HepG2 (cell line): ENCODE measurements around the gene ASCC3. TPM values are rescaled to one million over a fixed set of nuclear protein-coding genes. Genes with fewer than 3 reads are reported as not detected.

ENCODE experiments used
- ATAC-seq: fragments of 200-7000 bp; cut with Tn5 transposase; 3 replicates; pipeline ENCODE4 v1.9.1; 2020; ENCODE audit warnings: mild to moderate bottlenecking, moderate library complexity
- BruUV-seq: library from RNA; stranded (reverse); fragments of 400-500 nt; replicated peaks from 2 replicates; lab custom pipeline; 2021; lab: Mats Ljungman, UMichigan
- CTCF ChIA-PET: fragments of 300-600 bp; formaldehyde crosslinking; extraction: SDS; loops from one replicate; lab custom pipeline; 2021; ENCODE audit warnings: low total read pairs, inconsistent platforms, low intra/inter-chr PET ratio; lab: Yijun Ruan, JAX
- POLR2A ChIA-PET: fragments of 350-600 bp; sonication (Branson Sonifier 250); formaldehyde crosslinking; loops from one replicate; lab custom pipeline; 2020; ENCODE audit warnings: antibody characterized with exemption, inconsistent platforms; lab: Yijun Ruan, JAX
- DNase-seq: peaks from one replicate; pipeline ENCODE4 v3.0.0-alpha.2; 2015; ENCODE audit warnings: low spot score
- FAIRE-seq: peaks from 3 replicates; lab custom pipeline; 2011; peaks lifted over from hg19 to GRCh38; lab: Jason Lieb, UNC
- H2AFZ ChIP-seq: one replicate; pipeline ENCODE4 v1.6.1; 2011; ENCODE audit warnings: low read length, inconsistent platforms
- H3K27ac ChIP-seq: fragments of 300-600 bp; 3 replicates; pipeline ENCODE4 v1.8.0; 2011; ENCODE audit warnings: mixed run types, mild to moderate bottlenecking, mixed read lengths, low read length, inconsistent platforms; ENCODE audit not compliant: insufficient read depth; ENCODE audit errors: extremely low read length
- H3K27me3 ChIP-seq, 2 experiments: fragments of 200-600 bp in 1 of 2; 2 replicates in 1 of 2; 3 replicates in 1 of 2; pipeline versions ENCODE4 v1.6.0 to v1.8.0; 2011; ENCODE audit warnings: low read length in 2 of 2, mild to moderate bottlenecking in 2 of 2, moderate library complexity in 2 of 2, inconsistent platforms in 1 of 2; ENCODE audit not compliant: insufficient read depth in 2 of 2, control insufficient read depth in 1 of 2
- H3K36me3 ChIP-seq, 2 experiments: fragments of 200-600 bp in 1 of 2; replicated peaks in 1 of 2; 2 replicates in 1 of 2; 3 replicates in 1 of 2; pipeline versions ENCODE4 v1.5.1 to v1.8.0; 2011; ENCODE audit warnings: low read length in 2 of 2, inconsistent platforms in 1 of 2; ENCODE audit not compliant: insufficient read depth in 2 of 2, control insufficient read depth in 1 of 2
- H3K4me1 ChIP-seq: 2 replicates; pipeline ENCODE4 v1.5.1; 2012; ENCODE audit warnings: low read length, inconsistent platforms; ENCODE audit not compliant: insufficient read depth
- H3K4me2 ChIP-seq: 2 replicates; pipeline ENCODE4 v1.6.0; 2011; ENCODE audit warnings: low read depth, low read length, inconsistent platforms
- H3K4me3 ChIP-seq, 3 experiments: fragments of 200-600 bp in 1 of 3; sonication (generic), shearing (Covaris generic) in 1 of 3; replicated peaks in 1 of 3; 2 replicates each; pipeline ENCODE4 v1.5.1; 2011 to 2016; ENCODE audit warnings: low read length in 3 of 3, inconsistent platforms in 2 of 3, low read depth in 2 of 3, mild to moderate bottlenecking in 2 of 3, control low read depth in 1 of 3, mixed read lengths in 1 of 3; ENCODE audit not compliant: insufficient read depth in 1 of 3
- H3K79me2 ChIP-seq: one replicate; pipeline ENCODE4 v1.6.1; 2011; ENCODE audit warnings: low read length, inconsistent platforms; ENCODE audit not compliant: insufficient read depth
- H3K9ac ChIP-seq: 2 replicates; pipeline ENCODE4 v1.6.0; 2011; ENCODE audit warnings: mild to moderate bottlenecking, low read depth, low read length, inconsistent platforms; ENCODE audit not compliant: insufficient read depth
- H3K9me3 ChIP-seq: 2 replicates; pipeline ENCODE4 v1.5.1; 2012; ENCODE audit warnings: mild to moderate bottlenecking, low read length
- H4K20me1 ChIP-seq: 2 replicates; pipeline ENCODE4 v1.6.0; 2011; ENCODE audit warnings: inconsistent platforms, mild to moderate bottlenecking, low read length, moderate library complexity; ENCODE audit not compliant: insufficient read depth
- ARID4A ChIP-seq: sonication (generic); formaldehyde crosslinking; IDR thresholded peaks from 2 replicates; pipeline ENCODE4 v1.5.0; 2020; ENCODE audit warnings: mild to moderate bottlenecking, missing genetic modification reagents, borderline replicate concordance
- BATF2 ChIP-seq: sonication (generic); formaldehyde crosslinking; IDR thresholded peaks from 2 replicates; pipeline ENCODE4 v1.8.0; 2022; ENCODE audit warnings: mild to moderate bottlenecking, missing genetic modification reagents, moderate library complexity
- GABPB1 ChIP-seq: IDR thresholded peaks from 2 replicates; pipeline ENCODE4 v1.6.1; 2016; ENCODE audit warnings: mild to moderate bottlenecking, missing genetic modification reagents, moderate library complexity, missing compliant biosample characterization
- GPBP1L1 ChIP-seq: sonication (generic); formaldehyde crosslinking; IDR thresholded peaks from 2 replicates; pipeline ENCODE4 v1.5.0; 2020; ENCODE audit warnings: mild to moderate bottlenecking, missing genetic modification reagents
- GPN1 ChIP-seq: sonication (generic); formaldehyde crosslinking; IDR thresholded peaks from 2 replicates; pipeline ENCODE4 v1.5.1; 2020; ENCODE audit warnings: missing genetic modification reagents, borderline replicate concordance
- HDAC1 ChIP-seq: sonication (generic); formaldehyde crosslinking; IDR thresholded peaks from 2 replicates; pipeline ENCODE4 v1.5.1; 2020; ENCODE audit warnings: mild to moderate bottlenecking, missing genetic modification reagents
- HOXA3 ChIP-seq: sonication (generic); formaldehyde crosslinking; IDR thresholded peaks from 2 replicates; pipeline ENCODE4 v1.5.0; 2020; ENCODE audit warnings: missing genetic modification reagents
- SOX6 ChIP-seq, 2 experiments: fragments of 450-650 bp in 1 of 2; sonication (generic) in 1 of 2; formaldehyde crosslinking in 1 of 2; IDR thresholded peaks; 2 replicates each; pipeline versions ENCODE4 v1.4.0 to v1.6.1; 2017 to 2020; ENCODE audit warnings: antibody characterized with exemption in 1 of 2, mild to moderate bottlenecking in 1 of 2, missing genetic modification reagents in 1 of 2
- TRIM24 ChIP-seq: sonication (generic); formaldehyde crosslinking; IDR thresholded peaks from 2 replicates; pipeline ENCODE4 v1.8.0; 2022; ENCODE audit warnings: mild to moderate bottlenecking, missing genetic modification reagents
- YY1 ChIP-seq: IDR thresholded peaks from 2 replicates; pipeline ENCODE4 v1.6.1; 2011; ENCODE audit warnings: low read length, low read depth, moderate library complexity, mild to moderate bottlenecking; ENCODE audit not compliant: insufficient read depth, insufficient replicate concordance
- ZBTB42 ChIP-seq: sonication (generic); formaldehyde crosslinking; IDR thresholded peaks from 2 replicates; pipeline ENCODE4 v1.5.0; 2020; ENCODE audit warnings: mild to moderate bottlenecking, missing genetic modification reagents
- ZBTB7A ChIP-seq: sonication (generic); formaldehyde crosslinking; IDR thresholded peaks from 2 replicates; pipeline ENCODE4 v1.8.0; 2022; ENCODE audit warnings: mild to moderate bottlenecking, missing genetic modification reagents
- ZMYM3 ChIP-seq: sonication (generic); formaldehyde crosslinking; IDR thresholded peaks from 2 replicates; pipeline ENCODE4 v1.5.1; 2020; ENCODE audit warnings: mild to moderate bottlenecking, missing genetic modification reagents
- ZNF121 ChIP-seq: sonication (generic); formaldehyde crosslinking; IDR thresholded peaks from 2 replicates; pipeline ENCODE4 v1.5.0; 2020; ENCODE audit warnings: mild to moderate bottlenecking, missing genetic modification reagents
- ZNF615 ChIP-seq: sonication (generic); formaldehyde crosslinking; IDR thresholded peaks from 2 replicates; pipeline ENCODE4 v1.5.0; 2020; ENCODE audit warnings: mild to moderate bottlenecking, missing genetic modification reagents, borderline replicate concordance
- ZSCAN21 ChIP-seq: sonication (generic); formaldehyde crosslinking; IDR thresholded peaks from 2 replicates; pipeline ENCODE4 v1.8.0; 2022; ENCODE audit warnings: mild to moderate bottlenecking, missing genetic modification reagents, moderate library complexity, borderline replicate concordance
- ZSCAN29 ChIP-seq: sonication (generic); formaldehyde crosslinking; conservative IDR thresholded peaks from 2 replicates; pipeline ENCODE4 v1.4.0; 2020; ENCODE audit warnings: mild to moderate bottlenecking, missing genetic modification reagents
- WGBS: methylation state at CpG from one replicate; pipeline ENCODE4 v1.1.6; 2017; ENCODE audit warnings: low lambda C conversion rate; 5-methylcytosine and 5-hydroxymethylcytosine counted together
- in situ Hi-C: cut with HindIII; loops from 2 replicates; pipeline ENCODE4 v1.10.0; 2017; ENCODE audit warnings: low pct_unique_long_range_greater_than_20kb; ENCODE audit not compliant: extremely low pct_ligation_motif_present
- intact Hi-C: fragments of 100-400 bp; cut with micrococcal nuclease; formaldehyde crosslinking; loops from one replicate; pipeline ENCODE4 v1.10.0; 2022; ENCODE audit not compliant: unreplicated experiment
- polyA plus RNA-seq, 8 experiments: library from polyadenylated mRNA; depleted of rRNA in 3 of 8; stranded (reverse) in 7 of 8; unstranded in 1 of 8; fragments of >200 nt; fragmentation: Illumina TruSeq in 4 of 8; extraction: Trizol in 4 of 8; gene quantifications; 2 replicates each; pipeline versions ENCODE4 v1.2.1 to v1.2.3, GENCODE V29; 2011 to 2016; ENCODE audit warnings: low read depth in 4 of 8, missing spikeins in 1 of 8, mixed read lengths in 1 of 8; ENCODE audit not compliant: insufficient read depth in 1 of 8
- total RNA-seq, 5 experiments: library from RNA; depleted of rRNA; stranded (reverse); fragments of >200 nt; fragmentation: Illumina TruSeq; extraction: Trizol; gene quantifications; 2 replicates each; pipeline ENCODE4 v1.2.3, GENCODE V29; 2016; ENCODE audit warnings: low read depth in 1 of 5

The ASCC3 gene
- total and polyA plus RNA-seq, 2 of the 13 experiments (the other 11 are each of a cell fraction or from before 2014, with no cell fraction given): 23.1 to 55.7 TPM

GRCh38 chr6:100913400-100914276, 32.5 kb upstream of the ASCC3 start:
- ATAC-seq (peak; percentile 100), FAIRE-seq (no peak), DNase-seq (peak; percentile 50)
- Histone ChIP-seq H3K27ac (no peak overlapping the region), H3K4me3 (peak overlapping the region; percentile 46 to 67 (median 52); a peak in 5 of 6 replicates), H3K9ac (no peak overlapping the region), H3K36me3 (no peaks in the 10 kb centered on the region), H3K79me2 (no peaks in the 10 kb centered on the region), H3K4me1 (no peaks in the 10 kb centered on the region), H4K20me1 (no peaks in the 10 kb centered on the region), H3K9me3 (no peaks in the 10 kb centered on the region), H3K4me2 (peak overlapping the region; percentile 72), H3K27me3 (no peaks in the 10 kb centered on the region), H2AFZ (no peak overlapping the region)
- CTCF ChIA-PET: no interaction called here
- 43% methylated on average over 16 of the region's 24 CpGs for WGBS
- intact Hi-C loops: loop anchor here (2.0 kb wide), 1 partner anchor 33 kb away; the partner anchor contains the start of gene ASCC3
- POLR2A ChIA-PET: interaction anchor here (0.8 kb wide), 1 partner anchor 32 kb away, joined by 3 read pairs; the partner anchor contains the start of gene ASCC3
- in situ Hi-C loops: no loop called here
- BruUV-seq: no TSS peak
- 0 out of 2 replicates have a peak, but pooled peaks have one; percentile 27 for TF ChIP-seq HDAC1 (CRISPR knock-in tag)
- no peak for TF ChIP-seq BATF2 (CRISPR knock-in tag)
- no peak for TF ChIP-seq GPN1 (CRISPR knock-in tag)
- TF ChIP-seq ARID4A: peak; percentile 34; the same call in 1 of the 2 replicates
- TF ChIP-seq ZBTB7A (CRISPR knock-in tag): no peak
- no peak for TF ChIP-seq ZMYM3 (CRISPR knock-in tag)
- no peak for TF ChIP-seq ZBTB42
- peak; percentile 29 for TF ChIP-seq YY1
- TF ChIP-seq HOXA3 (CRISPR knock-in tag): peak; percentile 36; the same call in 1 of the 2 replicates
- 0 out of 2 replicates have a peak, but pooled peaks have one; percentile 52 for TF ChIP-seq ZSCAN21 (CRISPR knock-in tag)
- no peak for TF ChIP-seq ZNF615 (CRISPR knock-in tag)
- no peak for TF ChIP-seq ZNF121 (CRISPR knock-in tag)
- no peak for TF ChIP-seq GPBP1L1 (CRISPR knock-in tag)
- TF ChIP-seq TRIM24: no peak
- TF ChIP-seq GABPB1 (CRISPR knock-in tag): 0 out of 2 replicates have a peak, but pooled peaks have one; percentile 23
- no peak for TF ChIP-seq SOX6 (IDR thresholded peaks at IDR 0.05)
- TF ChIP-seq SOX6 (CRISPR knock-in tag; IDR thresholded peaks at IDR 0.05): 0 out of 2 replicates have a peak, but pooled peaks have one; percentile 21
- 0 out of 2 replicates have a peak, but pooled peaks have one; percentile 19 for TF ChIP-seq ZSCAN29 (CRISPR knock-in tag)
